GM18526 (cell line): ENCODE data around the gene CIZ1.

Experiments used
- POLR2A ChIP-seq: IDR thresholded peaks from 3 replicates; pipeline ENCODE4 v1.6.1; 2011; ENCODE audit not compliant: insufficient read length; ENCODE audit errors: extremely low read depth

CIZ1 gene

GRCh38 chr9:128216781-128217553, 25.6 kb upstream of the CIZ1 start:
- no peak for TF ChIP-seq POLR2A

GRCh38 chr9:128215491-128216409, 24.4 kb upstream of the CIZ1 start:
- no peak for TF ChIP-seq POLR2A

- TF ChIP-seq POLR2A: no peak
Measured at GRCh38 chr9:128214571-128215490, 23.5 kb upstream of the CIZ1 start.

GRCh38 chr9:128213746-128214497, 22.6 kb upstream of the CIZ1 start:
- TF ChIP-seq POLR2A: no peak

GRCh38 chr9:128211981-128212281, 20.6 kb upstream of the CIZ1 start:
- no peak for TF ChIP-seq POLR2A

- no peak for TF ChIP-seq POLR2A
Measured at GRCh38 chr9:128211186-128211980, 20.0 kb upstream of the CIZ1 start.

- no peak for TF ChIP-seq POLR2A
Measured at GRCh38 chr9:128208946-128209669, 17.7 kb upstream of the CIZ1 start.

- no peak for TF ChIP-seq POLR2A
Measured at GRCh38 chr9:128208386-128208785, 17.0 kb upstream of the CIZ1 start.

- TF ChIP-seq POLR2A: no peak
Measured at GRCh38 chr9:128206916-128207910, 15.8 kb upstream of the CIZ1 start.

GRCh38 chr9:128206484-128206883, 15.1 kb upstream of the CIZ1 start:
- TF ChIP-seq POLR2A: no peak

GRCh38 chr9:128205296-128205944, 14.0 kb upstream of the CIZ1 start:
- no peak for TF ChIP-seq POLR2A
